Calu3 (cell line): ENCODE data around the gene SYNGR2. TPM values are rescaled to one million over a fixed set of nuclear protein-coding genes. Genes with fewer than 3 reads are reported as not detected.

ENCODE experiments used
- BruUV-seq: library from RNA; stranded (reverse); fragments of 400-500 nt; replicated peaks from 2 replicates; lab custom pipeline; 2021; lab: Mats Ljungman, UMichigan
- CTCF ChIA-PET: fragments of 300-600 bp; sonication (Branson Sonifier 250); formaldehyde crosslinking; loops from one replicate; lab custom pipeline; 2022; ENCODE audit warnings: antibody characterized with exemption; lab: Charles Lee
- DNase-seq: peaks from one replicate; pipeline ENCODE4 v3.0.0; 2022
- H3K27ac Mint-ChIP-seq: one replicate; pipeline ENCODE4 v1.8.0; 2022; ENCODE audit warnings: mixed read lengths; ENCODE audit not compliant: unreplicated experiment
- H3K27me3 Mint-ChIP-seq: one replicate; pipeline ENCODE4 v1.8.0; 2022; ENCODE audit warnings: mixed read lengths; ENCODE audit not compliant: unreplicated experiment
- H3K36me3 Mint-ChIP-seq: one replicate; pipeline ENCODE4 v1.8.0; 2022; ENCODE audit warnings: mild to moderate bottlenecking, moderate library complexity, mixed read lengths; ENCODE audit not compliant: insufficient read depth, unreplicated experiment
- H3K4me1 Mint-ChIP-seq: one replicate; pipeline ENCODE4 v1.8.0; 2022; ENCODE audit warnings: mild to moderate bottlenecking, low read depth, mixed read lengths; ENCODE audit not compliant: unreplicated experiment
- H3K4me3 Mint-ChIP-seq: one replicate; pipeline ENCODE4 v1.8.0; 2022; ENCODE audit warnings: mild to moderate bottlenecking, low read depth, moderate library complexity, mixed read lengths; ENCODE audit not compliant: unreplicated experiment
- H3K9me3 Mint-ChIP-seq: one replicate; pipeline ENCODE4 v1.8.0; 2022; ENCODE audit warnings: low read depth, mixed read lengths; ENCODE audit not compliant: unreplicated experiment
- CTCF ChIP-seq: fragments of 200-600 bp; IDR thresholded peaks from one replicate; pipeline ENCODE4 v1.8.0; 2022; ENCODE audit warnings: antibody characterized with exemption; ENCODE audit not compliant: unreplicated experiment
- intact Hi-C: fragments of 100-400 bp; cut with micrococcal nuclease; formaldehyde crosslinking; loops from one replicate; pipeline ENCODE4 v1.10.0; 2022; ENCODE audit not compliant: unreplicated experiment
- total RNA-seq: library from RNA; stranded (reverse); gene quantifications from 2 replicates; pipeline ENCODE4 v1.2.3, GENCODE V29; 2022

The SYNGR2 gene
- total RNA-seq, 1 experiment from 2014 or later: 204 TPM

- H3K9me3 Mint-ChIP-seq: no peaks in the 10 kb centered on the region
- DNase-seq: peak; percentile 95
- BruUV-seq: no TSS peak
- no peaks in the 10 kb centered on the region for H3K27me3 Mint-ChIP-seq
- peaks cover 36% of the 10 kb centered on the region for H3K36me3 Mint-ChIP-seq
- H3K4me3 Mint-ChIP-seq: peak within 1 kb of the TSS; percentile 82
- H3K4me1 Mint-ChIP-seq: no peaks in the 10 kb centered on the region
- intact Hi-C loops: no loop called here
- peak within 1 kb of the TSS; percentile 47 for H3K27ac Mint-ChIP-seq
- CTCF ChIA-PET: interaction anchor here (0.7 kb wide), 1 partner anchor 72 kb away, joined by 3 read pairs; no protein-coding TSS in a partner anchor
- no peak for TF ChIP-seq CTCF
Measured at GRCh38 chr17:78214016-78214705, 45.8 kb downstream of the SYNGR2 start, which contains the start of gene BIRC5. BIRC5 (plus strand) TSS chr17:78214253; CDS start chr17:78214317, 64 bp downstream.

- no peaks in the 10 kb centered on the region for H3K9me3 Mint-ChIP-seq
- peak overlapping the region; percentile 82 for H3K4me3 Mint-ChIP-seq
- CTCF ChIA-PET: interaction anchor here (0.6 to 0.7 kb wide), 2 partner anchors 21 to 73 kb away, joined by 3 to 4 read pairs; no protein-coding TSS in a partner anchor
- TSS peak; percentile 74 for BruUV-seq
- DNase-seq: no peak
- no peaks in the 10 kb centered on the region for H3K27me3 Mint-ChIP-seq
- TF ChIP-seq CTCF: no peak
- H3K4me1 Mint-ChIP-seq: no peaks in the 10 kb centered on the region
- intact Hi-C loops: no loop called here
- H3K27ac Mint-ChIP-seq: peak overlapping the region; percentile 47
- peaks cover 41% of the 10 kb centered on the region for H3K36me3 Mint-ChIP-seq
Measured at GRCh38 chr17:78214706-78215061, 46.3 kb downstream of the SYNGR2 start.

- DNase-seq: no peak
- no peak for TF ChIP-seq CTCF
- CTCF ChIA-PET: no interaction called here
- BruUV-seq: no TSS peak
- H3K27me3 Mint-ChIP-seq: no peaks in the 10 kb centered on the region
- peaks cover 50% of the 10 kb centered on the region for H3K36me3 Mint-ChIP-seq
- H3K27ac Mint-ChIP-seq: no peak overlapping the region
- intact Hi-C loops: no loop called here
- no peaks in the 10 kb centered on the region for H3K9me3 Mint-ChIP-seq
- H3K4me3 Mint-ChIP-seq: no peak overlapping the region
- H3K4me1 Mint-ChIP-seq: no peaks in the 10 kb centered on the region
Measured at GRCh38 chr17:78219396-78220150, 51.2 kb downstream of the SYNGR2 start.

Other genes with a start within 250 kb of the SYNGR2 start
- 11.9 and 18.2 TPM in 2 replicates for gene TNRC6C, start 209.9 kb upstream of the SYNGR2 start, total RNA-seq
- gene TMC6, start 39.8 kb upstream of the SYNGR2 start, total RNA-seq: 116 and 133 TPM in 2 replicates
- 1.1 and 2.1 TPM in 2 replicates for gene TMC8, start 37.8 kb upstream of the SYNGR2 start, total RNA-seq
- not detected in 2 replicates for gene C17orf99, start 22.2 kb upstream of the SYNGR2 start, total RNA-seq
- gene TK1, start 18.5 kb downstream of the SYNGR2 start, total RNA-seq: 89.7 and 95.3 TPM in 2 replicates
- 28.5 and 30.8 TPM in 2 replicates for gene AFMID, start 18.8 kb downstream of the SYNGR2 start, total RNA-seq
- 52.4 and 58.5 TPM in 2 replicates for gene BIRC5, start 45.7 kb downstream of the SYNGR2 start, total RNA-seq
- gene TMEM235, start 63.0 kb downstream of the SYNGR2 start, total RNA-seq: not detected in 2 replicates
- 39.5 and 51.6 TPM in 2 replicates for gene SOCS3, start 191.5 kb downstream of the SYNGR2 start, total RNA-seq
- gene PGS1, start 210.1 kb downstream of the SYNGR2 start, total RNA-seq: 39.5 and 42.6 TPM in 2 replicates